OCI-LY1 (cell line): ENCODE measurements around the gene KCNJ9.

Experiments
- H2AFZ ChIP-seq: fragments of 200-600 bp; sonication (generic), shearing (Covaris generic); 2 replicates; pipeline ENCODE4 v1.6.0; 2014; ENCODE audit warnings: antibody characterized with exemption, mild to moderate bottlenecking, low read length
- H3F3A ChIP-seq: fragments of 200-600 bp; sonication (generic), shearing (Covaris generic); 2 replicates; pipeline ENCODE4 v1.6.0; 2014; ENCODE audit warnings: mild to moderate bottlenecking, antibody characterized with exemption, low read length, moderate library complexity; ENCODE audit not compliant: insufficient read depth
- H3K27ac ChIP-seq: fragments of 200-600 bp; sonication (generic); 2 replicates; pipeline ENCODE4 v1.5.1; 2014; ENCODE audit warnings: low read length, mixed run types, mild to moderate bottlenecking, low read depth; ENCODE audit not compliant: poor library complexity, severe bottlenecking
- H3K27me3 ChIP-seq: fragments of 200-600 bp; sonication (generic); 2 replicates; pipeline ENCODE4 v1.6.0; 2014; ENCODE audit warnings: antibody characterized with exemption, mild to moderate bottlenecking, low read length, moderate library complexity; ENCODE audit not compliant: insufficient read depth
- H3K36me3 ChIP-seq: fragments of 200-600 bp; sonication (generic); 2 replicates; pipeline ENCODE4 v1.6.1; 2014; ENCODE audit warnings: mild to moderate bottlenecking, antibody characterized with exemption, low read length, moderate library complexity, mixed read lengths; ENCODE audit not compliant: insufficient read depth
- H3K4me1 ChIP-seq: fragments of 200-600 bp; sonication (generic); 2 replicates; pipeline ENCODE4 v1.5.1; 2014; ENCODE audit warnings: mild to moderate bottlenecking, low read length, moderate library complexity; ENCODE audit not compliant: insufficient read depth, severe bottlenecking
- H3K4me2 ChIP-seq: fragments of 200-600 bp; sonication (generic), shearing (Covaris generic); 2 replicates; pipeline ENCODE4 v1.6.1; 2014; ENCODE audit warnings: low read length
- H3K4me3 ChIP-seq: fragments of 200-600 bp; sonication (generic); 2 replicates; pipeline ENCODE4 v1.5.1; 2014; ENCODE audit warnings: low read length, low read depth, mild to moderate bottlenecking, mixed read lengths; ENCODE audit not compliant: poor library complexity, severe bottlenecking
- H3K79me2 ChIP-seq: fragments of 200-600 bp; shearing (Covaris generic); 2 replicates; pipeline ENCODE4 v1.6.1; 2016; ENCODE audit warnings: mixed run types, low read length, mixed read lengths; ENCODE audit not compliant: insufficient read depth
- H3K9ac ChIP-seq: fragments of 200-600 bp; sonication (generic), shearing (Covaris generic); 2 replicates; pipeline ENCODE4 v1.6.1; 2014; ENCODE audit warnings: mild to moderate bottlenecking, low read length, mixed read lengths
- H3K9me2 ChIP-seq: fragments of 200-600 bp; sonication (generic), shearing (Covaris generic); 2 replicates; pipeline ENCODE4 v1.6.1; 2014; ENCODE audit warnings: low read depth, mild to moderate bottlenecking, low read length, mixed read lengths
- H3K9me3 ChIP-seq: fragments of 200-600 bp; shearing (Covaris generic); 2 replicates; pipeline ENCODE4 v1.6.1; 2014; ENCODE audit warnings: low read length, mixed read lengths
- H4K20me1 ChIP-seq: fragments of 200-600 bp; sonication (generic), shearing (Covaris generic); 2 replicates; pipeline ENCODE4 v1.6.0; 2016; ENCODE audit warnings: mild to moderate bottlenecking, low read length; ENCODE audit not compliant: insufficient read depth
- EZH2 ChIP-seq: fragments of 200-600 bp; sonication (generic), shearing (Covaris generic); IDR thresholded peaks from 2 replicates; pipeline ENCODE4 v1.8.0; 2017; ENCODE audit warnings: borderline replicate concordance, mixed run types, mild to moderate bottlenecking, antibody characterized with exemption, low read length, moderate library complexity, mixed read lengths
- TF ChIP-seq, protein P1 (sequence below): fragments of 200-600 bp; sonication (generic), shearing (Covaris generic); IDR thresholded peaks from 2 replicates; pipeline ENCODE4 v1.5.1; 2017; ENCODE audit warnings: mild to moderate bottlenecking, antibody characterized with exemption, low read length, moderate library complexity, mixed read lengths

The KCNJ9 gene

DNA sequence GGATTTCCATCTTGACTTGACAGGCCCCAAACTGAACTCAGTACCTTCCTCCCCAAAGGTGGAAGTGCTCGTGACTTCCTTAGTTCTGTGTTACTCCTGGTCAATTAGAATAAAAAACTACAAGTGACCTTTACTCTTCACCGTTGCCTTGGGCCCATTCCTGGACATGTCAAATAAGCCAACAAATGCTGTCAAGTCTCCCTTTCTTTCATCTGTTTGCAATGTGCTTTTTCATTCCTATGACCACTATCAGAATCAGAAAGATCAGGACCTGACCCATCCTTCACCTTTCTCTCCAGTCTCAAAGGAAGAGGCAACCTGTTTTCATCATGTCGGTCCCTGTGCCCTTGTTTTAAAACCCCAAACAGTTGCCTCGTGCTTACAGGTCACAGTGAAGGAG is 6.5 kb upstream of the KCNJ9 start:
- Histone ChIP-seq H4K20me1 (no peaks in the 10 kb centered on the region), H3K27ac (no peak overlapping the region), H3K36me3 (no peaks in the 10 kb centered on the region), H3K27me3 (no peaks in the 10 kb centered on the region), H3K79me2 (no peaks in the 10 kb centered on the region), H3K9me3 (no peaks in the 10 kb centered on the region), H3K9me2 (no peaks in the 10 kb centered on the region), H3K9ac (no peak overlapping the region), H2AFZ (no peak overlapping the region), H3F3A (no peaks in the 10 kb centered on the region), H3K4me3 (no peak overlapping the region), H3K4me1 (peaks cover 8% of the 10 kb centered on the region), H3K4me2 (no peak overlapping the region)
- TF ChIP-seq, protein P1, sequence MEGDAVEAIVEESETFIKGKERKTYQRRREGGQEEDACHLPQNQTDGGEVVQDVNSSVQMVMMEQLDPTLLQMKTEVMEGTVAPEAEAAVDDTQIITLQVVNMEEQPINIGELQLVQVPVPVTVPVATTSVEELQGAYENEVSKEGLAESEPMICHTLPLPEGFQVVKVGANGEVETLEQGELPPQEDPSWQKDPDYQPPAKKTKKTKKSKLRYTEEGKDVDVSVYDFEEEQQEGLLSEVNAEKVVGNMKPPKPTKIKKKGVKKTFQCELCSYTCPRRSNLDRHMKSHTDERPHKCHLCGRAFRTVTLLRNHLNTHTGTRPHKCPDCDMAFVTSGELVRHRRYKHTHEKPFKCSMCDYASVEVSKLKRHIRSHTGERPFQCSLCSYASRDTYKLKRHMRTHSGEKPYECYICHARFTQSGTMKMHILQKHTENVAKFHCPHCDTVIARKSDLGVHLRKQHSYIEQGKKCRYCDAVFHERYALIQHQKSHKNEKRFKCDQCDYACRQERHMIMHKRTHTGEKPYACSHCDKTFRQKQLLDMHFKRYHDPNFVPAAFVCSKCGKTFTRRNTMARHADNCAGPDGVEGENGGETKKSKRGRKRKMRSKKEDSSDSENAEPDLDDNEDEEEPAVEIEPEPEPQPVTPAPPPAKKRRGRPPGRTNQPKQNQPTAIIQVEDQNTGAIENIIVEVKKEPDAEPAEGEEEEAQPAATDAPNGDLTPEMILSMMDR, result no peak
- no peak for TF ChIP-seq EZH2

DNA sequence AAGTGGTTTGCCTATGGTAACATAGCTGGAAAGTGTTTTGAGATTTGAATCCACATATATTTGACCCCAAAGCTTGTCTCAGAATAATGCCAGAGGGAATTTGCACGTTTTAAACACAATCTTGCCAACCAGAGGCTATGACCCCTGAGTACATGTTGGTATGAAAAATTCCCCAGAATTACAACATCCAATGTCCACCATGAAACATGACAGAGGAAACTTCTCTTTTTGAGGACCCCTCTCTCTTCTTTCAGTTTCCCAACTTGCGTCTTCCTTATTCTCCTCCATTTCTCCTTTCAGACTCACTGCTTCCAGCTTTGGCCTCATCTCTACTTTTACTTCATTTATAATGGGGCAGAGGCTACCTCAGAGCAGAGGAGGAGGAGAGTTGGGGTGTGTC is 5.5 kb upstream of the KCNJ9 start:
- no peak overlapping the region for H2AFZ ChIP-seq
- no peaks in the 10 kb centered on the region for H3K9me3 ChIP-seq
- no peaks in the 10 kb centered on the region for H3F3A ChIP-seq
- H3K9me2 ChIP-seq, result no peaks in the 10 kb centered on the region
- no peaks in the 10 kb centered on the region for H3K36me3 ChIP-seq
- no peak overlapping the region for H3K27ac ChIP-seq
- no peaks in the 10 kb centered on the region for H4K20me1 ChIP-seq
- H3K4me2 ChIP-seq, result no peak overlapping the region
- H3K4me1 ChIP-seq, result peaks cover 2% of the 10 kb centered on the region
- no peaks in the 10 kb centered on the region for H3K27me3 ChIP-seq
- TF ChIP-seq EZH2, result no peak
- TF ChIP-seq, protein P1, result no peak
- H3K79me2 ChIP-seq, result no peaks in the 10 kb centered on the region
- H3K9ac ChIP-seq, result no peak overlapping the region
- no peak overlapping the region for H3K4me3 ChIP-seq

DNA sequence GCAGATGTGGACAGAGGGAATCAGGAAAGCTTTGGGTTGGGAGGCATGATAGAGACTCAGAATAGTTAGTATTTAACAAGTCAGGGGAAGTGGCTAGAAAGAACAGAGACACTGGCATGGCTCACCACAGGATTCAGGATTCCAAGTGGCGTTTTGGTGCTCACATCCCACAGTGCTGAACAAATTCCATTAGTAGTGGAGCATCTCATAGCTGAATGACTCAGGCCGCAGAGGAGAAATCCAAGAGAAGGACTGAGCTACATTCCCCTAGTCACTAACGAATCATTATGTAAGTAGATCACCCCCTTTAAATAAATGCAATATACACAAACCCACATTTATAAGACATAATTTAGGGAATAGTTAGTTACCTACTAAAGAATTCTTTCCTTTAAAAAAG is 5.0 kb upstream of the KCNJ9 start:
- no peaks in the 10 kb centered on the region for H3K9me2 ChIP-seq
- no peak overlapping the region for H3K9ac ChIP-seq
- no peak overlapping the region for H3K4me2 ChIP-seq
- H3K27me3 ChIP-seq, result no peaks in the 10 kb centered on the region
- H3K79me2 ChIP-seq, result no peaks in the 10 kb centered on the region
- no peak overlapping the region for H2AFZ ChIP-seq
- TF ChIP-seq, protein P1, result no peak
- no peak for TF ChIP-seq EZH2
- no peaks in the 10 kb centered on the region for H4K20me1 ChIP-seq
- no peaks in the 10 kb centered on the region for H3K9me3 ChIP-seq
- no peak overlapping the region for H3K4me3 ChIP-seq
- no peaks in the 10 kb centered on the region for H3K4me1 ChIP-seq
- no peaks in the 10 kb centered on the region for H3K36me3 ChIP-seq
- no peaks in the 10 kb centered on the region for H3F3A ChIP-seq
- H3K27ac ChIP-seq, result no peak overlapping the region
